Ovary (tissue), 3 donors: Measurements from ENCODE around the gene ACTR1A.

Experiments used
- CTCF ChIP-seq, 3 donors: fragments of 450-650 bp in 2 of 3; fragments of 200-600 bp in 1 of 3; IDR thresholded peaks; one replicate each; pipeline versions ENCODE4 v1.5.1 to v1.8.0; 2016 to 2022; ENCODE audit warnings: antibody characterized with exemption in 3 of 3, mild to moderate bottlenecking in 1 of 3
- EP300 ChIP-seq: sonication (generic); formaldehyde crosslinking; IDR thresholded peaks from one replicate; pipeline ENCODE4 v1.6.1; 2017; ENCODE audit warnings: antibody characterized with exemption
- donor health status: DM: no; HTN: no; CAD: no.

- TF ChIP-seq CTCF (IDR thresholded peaks at IDR 0.05) (no peak), EP300 (no peak)
These were observed 22.2 kb upstream of the ACTR1A start for GRCh38 chr10:102524746-102525145.
